ENCODE data around the gene CSNK1A1.
A peak's percentile ranks its signal among the peaks of the same experiment; 100 is the strongest.
"Not testable (repeated sequence)": the region's sequence is repeated elsewhere in the genome, so short reads cannot be mapped to it uniquely, and the experiment has no call there.

Gene CSNK1A1

DNA sequence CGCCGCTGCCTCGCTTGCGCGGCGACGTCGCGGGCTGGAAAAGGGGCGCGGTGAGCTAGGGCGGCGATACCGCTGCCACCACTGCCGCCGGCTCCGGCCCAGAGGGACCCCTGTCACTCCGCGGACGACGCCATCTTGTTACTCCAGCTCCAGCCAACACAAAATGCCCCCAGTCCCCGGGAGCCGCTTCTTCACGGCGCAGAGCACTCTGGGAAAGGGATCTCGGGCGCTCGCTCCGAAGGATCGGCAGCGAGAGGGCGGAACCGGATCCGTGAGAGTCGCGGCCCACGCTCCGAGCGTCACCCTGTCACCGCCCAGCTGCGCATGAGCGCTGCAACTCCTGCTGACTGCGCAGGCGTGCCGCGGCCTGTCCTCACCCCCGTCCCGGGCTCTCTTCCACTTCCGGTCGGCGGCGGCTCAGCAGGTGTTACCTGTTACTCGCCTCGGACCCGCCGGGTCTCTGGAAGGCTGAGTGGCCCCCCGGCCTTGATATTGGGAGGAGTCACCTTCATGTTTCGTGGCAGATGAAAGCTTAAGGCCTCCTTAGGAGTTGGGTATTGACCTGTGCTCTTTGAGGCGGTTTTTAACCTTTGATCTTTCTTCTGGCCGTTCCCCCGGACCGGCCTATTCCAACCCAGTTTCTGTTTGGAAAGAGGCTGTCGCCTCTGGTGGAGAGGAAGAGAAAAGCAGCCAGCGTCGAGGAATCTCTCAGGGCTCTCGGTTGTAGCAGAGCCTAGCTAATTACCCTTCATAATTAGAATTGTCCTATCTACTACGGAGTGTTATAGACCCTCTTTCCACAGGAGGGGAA, at the start of gene CSNK1A1:
CSNK1A1 (minus strand) TSS at position 213 of the 811 bp plus-strand sequence. CDS start 475 bp downstream, outside the sequence.
- peak; percentile 95 to 99 (median 98) for DNase-seq

- no peak for DNase-seq
Measured at GRCh38 chr5:149600932-149601331, 49.7 kb upstream of the CSNK1A1 start.

DNA sequence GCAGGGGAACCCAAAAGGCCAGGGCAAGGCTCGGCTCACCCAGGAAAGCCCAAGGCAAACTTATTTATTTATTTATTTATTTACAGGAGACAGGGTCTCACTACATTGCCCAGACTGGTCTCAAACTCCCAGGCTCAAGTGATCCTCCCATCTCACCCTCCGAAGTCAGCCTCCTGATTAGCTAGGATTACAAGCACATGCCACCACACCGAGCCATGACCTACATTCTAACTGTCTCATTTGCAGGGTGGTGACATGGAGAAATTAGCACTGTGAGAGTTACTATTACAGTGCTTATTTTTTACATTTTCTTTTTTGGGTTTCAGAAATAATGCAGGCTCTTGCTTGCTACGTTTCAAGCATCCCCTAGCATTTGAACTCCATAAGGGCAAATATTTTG, 48.1 kb upstream of the CSNK1A1 start:
- no peak for DNase-seq

GRCh38 chr5:149598966-149599365, 47.7 kb upstream of the CSNK1A1 start:
- no peak for DNase-seq

GRCh38 chr5:149598234-149598633, 47.0 kb upstream of the CSNK1A1 start:
- not testable (repeated sequence) for DNase-seq

DNA sequence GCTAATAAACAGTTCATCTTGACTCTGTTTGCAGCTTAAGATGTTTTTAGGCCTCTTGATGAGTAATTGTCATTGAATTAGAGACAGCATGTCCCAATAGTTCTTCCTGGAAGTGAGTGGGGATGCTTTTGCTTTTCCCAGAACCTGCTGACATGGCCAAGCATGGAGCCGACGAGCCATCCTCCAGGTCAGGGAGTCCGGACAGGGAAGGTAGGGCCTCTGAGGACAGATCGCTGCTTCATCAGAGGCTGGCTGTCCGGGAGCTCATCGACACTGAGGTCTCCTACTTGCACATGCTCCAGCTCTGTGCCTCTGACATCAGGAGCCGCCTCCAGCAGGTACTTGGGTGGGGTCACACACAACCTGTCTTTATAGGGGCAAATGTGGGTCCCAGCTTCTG, 46.4 kb upstream of the CSNK1A1 start:
- DNase-seq = no peak

DNA sequence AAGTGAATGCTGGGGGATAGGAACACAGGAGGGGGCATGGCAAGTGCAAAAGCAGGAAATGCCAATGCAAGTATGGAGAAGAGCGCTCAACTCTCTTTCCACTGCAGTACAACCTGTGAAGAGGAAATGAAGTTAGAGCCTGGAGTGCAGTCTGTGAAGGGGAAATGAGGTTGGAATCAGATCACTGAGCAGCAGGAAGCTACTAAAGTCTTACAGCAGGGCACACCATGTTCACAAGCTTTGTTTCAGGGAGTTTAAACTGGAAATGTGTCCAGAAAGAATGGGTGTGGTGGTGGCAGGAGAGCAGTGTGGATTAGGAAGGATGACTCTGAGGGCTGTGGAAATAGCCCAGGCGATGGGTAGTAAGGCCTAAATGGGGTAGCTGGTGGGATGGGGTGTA, 45.5 kb upstream of the CSNK1A1 start:
- DNase-seq = no peak

- DNase-seq = not testable (repeated sequence)
Measured at GRCh38 chr5:149595105-149595504, 43.9 kb upstream of the CSNK1A1 start.

- DNase-seq = no peak
Measured at GRCh38 chr5:149594206-149594895, 43.1 kb upstream of the CSNK1A1 start.

- no peak for DNase-seq
Measured at GRCh38 chr5:149593370-149593769, 42.1 kb upstream of the CSNK1A1 start.

DNA sequence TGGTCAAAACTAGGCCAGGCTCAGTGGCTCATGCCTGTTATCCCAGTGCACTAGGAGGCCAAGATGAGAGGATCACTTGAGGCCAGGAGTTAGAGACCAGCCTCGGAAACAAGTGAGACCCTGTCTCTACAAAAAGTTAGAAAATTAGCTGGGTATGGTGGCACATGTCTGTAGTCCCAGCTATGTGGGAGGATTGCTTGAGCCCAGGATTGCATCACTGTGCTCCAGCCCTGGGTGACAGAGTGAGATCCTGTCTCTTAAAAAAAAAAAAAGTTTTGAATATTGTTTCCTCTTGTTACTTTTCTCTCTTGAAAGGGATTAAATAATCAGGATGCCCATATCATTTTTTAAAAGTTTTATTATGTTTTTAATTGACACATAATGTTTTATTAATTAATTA, 37.7 kb upstream of the CSNK1A1 start:
- DNase-seq = no peak

DNA sequence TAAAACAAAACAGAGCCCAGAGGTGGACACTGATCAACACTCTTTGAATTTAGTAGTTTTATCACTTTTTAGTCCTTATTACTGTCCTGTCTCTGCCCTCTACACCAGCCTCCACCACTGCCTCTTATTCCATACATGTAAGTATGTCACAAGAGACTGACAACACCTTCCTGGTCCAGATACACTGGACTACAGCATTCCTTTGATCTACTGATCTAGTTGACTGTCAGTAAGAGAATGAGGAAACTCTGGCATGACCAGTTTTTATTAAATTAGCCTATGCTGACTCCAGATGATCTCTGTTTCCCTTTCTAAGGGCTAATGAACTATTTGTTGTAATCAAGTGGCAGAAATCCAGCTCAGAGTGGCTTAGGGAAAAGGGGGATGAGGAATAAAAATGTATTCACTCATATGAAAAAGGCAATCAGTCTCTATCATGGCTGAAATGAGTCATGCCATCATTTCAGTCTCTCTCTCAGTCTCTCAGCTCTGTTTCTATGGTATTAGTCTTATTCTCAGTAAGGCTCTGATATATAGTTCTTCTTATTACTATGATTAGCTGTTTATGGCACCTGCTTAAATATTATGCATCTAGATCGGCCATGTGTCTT, 35.6 kb upstream of the CSNK1A1 start:
- DNase-seq = no peak

GRCh38 chr5:149585910-149586309, 34.7 kb upstream of the CSNK1A1 start:
- DNase-seq = no peak

DNA sequence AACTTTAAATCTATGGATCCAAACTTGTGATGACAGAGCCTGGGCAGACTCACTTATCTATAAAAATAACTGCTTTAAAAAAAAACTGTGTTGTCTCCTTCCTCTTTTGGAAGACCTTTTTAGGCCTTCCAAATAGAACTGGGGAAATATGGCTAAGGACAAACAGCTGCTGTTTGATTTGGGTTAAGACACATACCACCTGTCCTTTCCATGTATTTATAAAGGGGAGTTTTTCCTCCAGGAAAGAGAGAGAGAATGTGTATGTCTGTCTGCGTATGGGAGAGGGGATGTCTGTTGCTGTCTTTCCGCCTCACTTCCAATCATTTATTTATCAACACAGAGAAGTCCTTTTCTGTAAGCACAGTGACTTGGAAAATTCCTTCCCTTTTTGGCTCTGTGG, 32.9 kb upstream of the CSNK1A1 start:
- no peak for DNase-seq

DNA sequence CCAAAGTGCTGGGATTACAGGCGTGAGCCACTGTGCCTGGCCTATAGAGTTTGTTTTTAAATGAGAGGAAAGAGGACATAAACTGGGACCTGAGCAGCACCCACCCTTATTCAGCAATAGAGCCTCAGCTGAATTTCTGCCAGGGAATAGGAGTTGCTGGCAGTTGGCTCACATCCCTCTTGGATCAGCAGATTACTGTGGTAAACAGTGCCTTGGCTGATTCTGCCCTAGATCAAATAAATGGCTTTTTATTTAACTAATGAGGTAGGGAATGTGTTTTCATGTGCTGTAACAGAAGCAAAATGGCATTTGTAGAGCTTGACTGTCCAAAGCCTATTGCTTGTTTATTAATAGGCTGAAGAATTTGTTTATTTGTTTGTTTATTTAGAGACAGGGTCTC, 32.2 kb upstream of the CSNK1A1 start:
- DNase-seq = no peak

DNA sequence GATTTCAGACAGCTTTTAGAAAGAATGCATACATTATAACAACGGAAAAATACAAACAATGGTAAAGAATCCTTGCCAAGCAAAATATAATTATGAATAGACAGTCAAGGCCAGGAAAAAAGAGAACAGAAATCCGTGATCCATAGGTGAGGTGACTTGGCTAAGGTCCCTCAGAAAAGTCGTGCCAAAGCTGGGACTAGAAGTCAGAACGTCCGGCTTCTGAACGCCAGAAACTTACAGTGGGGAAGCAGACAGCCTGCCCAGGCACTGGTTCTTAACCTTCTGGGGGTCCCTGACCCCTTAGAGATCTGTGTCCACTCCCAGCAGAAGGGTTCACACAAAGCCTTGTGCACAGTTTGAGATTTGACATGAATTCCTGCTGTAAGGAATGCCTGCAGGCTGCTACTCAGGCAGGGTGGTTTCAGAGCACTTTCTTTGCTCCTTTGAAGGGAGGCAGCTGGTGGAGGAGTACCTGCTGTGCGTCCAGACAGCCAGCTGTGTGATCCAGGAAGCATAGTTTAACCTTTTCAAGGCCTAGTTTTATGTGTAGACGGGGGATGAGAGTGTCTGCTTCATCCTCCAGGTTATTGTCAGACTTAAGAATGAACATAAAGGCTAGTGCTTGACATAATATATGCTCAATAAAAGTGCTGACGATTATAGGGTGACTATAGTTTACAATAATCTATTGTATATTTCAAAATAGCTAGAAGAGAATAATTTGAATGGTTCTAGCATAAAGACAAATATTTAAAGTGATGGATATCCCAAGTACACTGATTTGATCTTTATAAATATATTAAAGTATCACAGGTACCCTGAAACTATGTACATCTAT, 30.9 kb upstream of the CSNK1A1 start:
- DNase-seq = no peak

GRCh38 chr5:149581192-149581861, 30.1 kb upstream of the CSNK1A1 start, which contains the start of gene ARHGEF37:
ARHGEF37 (plus strand) TSS chr5:149581498; CDS start chr5:149597770, 16,272 bp downstream.
- peak in 3 of 4 experiments; percentile 11 to 49 (median 18) for DNase-seq

GRCh38 chr5:149580808-149581191, 29.6 kb upstream of the CSNK1A1 start:
- DNase-seq = no peak

DNA sequence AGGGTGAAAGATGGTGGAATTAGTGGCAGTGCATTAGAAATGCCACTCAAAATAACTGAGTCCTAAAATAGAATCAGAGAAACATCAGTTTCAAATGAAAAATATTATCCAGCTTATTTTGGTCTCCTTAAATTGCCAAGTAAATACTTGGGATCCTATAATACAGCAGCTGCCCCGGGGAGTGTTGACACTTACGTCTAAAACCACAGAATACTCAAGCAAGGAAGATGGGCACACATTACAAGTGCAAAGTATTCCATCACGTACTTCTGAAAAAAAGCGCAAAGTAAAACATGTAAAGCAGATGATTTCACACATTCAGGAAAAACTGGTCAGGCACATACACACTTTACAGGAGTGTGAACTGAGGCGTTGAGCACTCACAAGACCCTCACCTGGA, 27.7 kb upstream of the CSNK1A1 start:
- no peak for DNase-seq

DNA sequence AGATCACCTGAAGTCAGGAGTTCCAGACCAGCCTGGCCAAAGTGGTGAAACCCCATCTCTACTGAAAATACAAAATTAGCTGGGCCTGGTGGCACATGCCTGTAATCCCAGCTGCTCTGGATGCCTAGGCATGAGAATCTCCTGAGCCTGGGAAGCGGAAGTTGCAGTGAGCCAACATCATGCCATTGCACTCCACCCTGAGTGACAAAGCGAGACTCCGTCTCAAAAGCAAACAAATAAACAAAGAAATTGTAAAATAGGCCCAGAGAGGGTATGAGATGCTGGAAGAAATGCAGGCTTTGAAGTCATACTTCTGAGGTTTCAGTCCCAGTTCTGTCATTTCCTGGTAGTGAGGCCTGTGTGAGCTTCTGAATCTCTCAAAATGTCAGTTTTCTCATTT, 24.8 kb upstream of the CSNK1A1 start:
- DNase-seq = no peak

DNA sequence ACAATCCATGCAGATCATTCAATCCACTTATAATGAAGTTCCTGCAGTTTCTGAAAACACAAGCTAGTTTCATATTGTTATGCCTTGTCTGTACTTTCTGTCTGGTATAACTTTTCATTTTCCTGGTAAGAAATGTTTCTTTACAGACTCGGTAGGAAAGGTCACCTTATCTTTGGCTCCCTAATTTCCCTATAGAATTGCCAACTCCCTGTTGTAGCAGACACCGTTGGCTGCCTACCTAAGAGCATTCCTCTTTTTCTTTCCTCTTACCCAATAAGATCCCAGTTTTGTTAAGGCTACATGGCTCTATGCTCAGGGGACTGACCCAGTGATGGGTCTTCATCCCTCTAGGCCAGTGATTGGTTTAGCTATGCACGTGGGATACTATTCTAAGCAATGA, 23.9 kb upstream of the CSNK1A1 start:
- no peak for DNase-seq

GRCh38 chr5:149572576-149573231, 21.5 kb upstream of the CSNK1A1 start:
- no peak for DNase-seq

All from activated naive CD4-positive, alpha-beta T cell (primary cell).